ENCODE results near the gene ORM2. TPM values are rescaled to one million over a fixed set of nuclear protein-coding genes. Genes with fewer than 3 reads are reported as not detected.

The ORM2 gene
- total RNA-seq, 2 experiments from 2014 or later: not detected

- H3K27me3 Mint-ChIP-seq: no peaks in the 10 kb centered on the region
- DNase-seq: no peak
- peaks cover 93% of the 10 kb centered on the region for H3K4me1 Mint-ChIP-seq
- CTCF ChIA-PET: interaction anchor here (0.6 to 4.8 kb wide), 5 partner anchors 10 to 16 kb away, joined by 4 to 39 read pairs (median 7); partner anchors contain the start of gene AKNA
- no peak overlapping the region for H3K4me3 Mint-ChIP-seq
- no peaks in the 10 kb centered on the region for H3K9me3 Mint-ChIP-seq
- POLR2A ChIA-PET: no interaction called here
- H3K27ac Mint-ChIP-seq: peak overlapping the region; percentile 61
- peaks cover 90% of the 10 kb centered on the region for H3K36me3 Mint-ChIP-seq (ENCODE audit: low read depth)
Measured at GRCh38 chr9:114369216-114370130, 39.8 kb downstream of the ORM2 start.

DNA sequence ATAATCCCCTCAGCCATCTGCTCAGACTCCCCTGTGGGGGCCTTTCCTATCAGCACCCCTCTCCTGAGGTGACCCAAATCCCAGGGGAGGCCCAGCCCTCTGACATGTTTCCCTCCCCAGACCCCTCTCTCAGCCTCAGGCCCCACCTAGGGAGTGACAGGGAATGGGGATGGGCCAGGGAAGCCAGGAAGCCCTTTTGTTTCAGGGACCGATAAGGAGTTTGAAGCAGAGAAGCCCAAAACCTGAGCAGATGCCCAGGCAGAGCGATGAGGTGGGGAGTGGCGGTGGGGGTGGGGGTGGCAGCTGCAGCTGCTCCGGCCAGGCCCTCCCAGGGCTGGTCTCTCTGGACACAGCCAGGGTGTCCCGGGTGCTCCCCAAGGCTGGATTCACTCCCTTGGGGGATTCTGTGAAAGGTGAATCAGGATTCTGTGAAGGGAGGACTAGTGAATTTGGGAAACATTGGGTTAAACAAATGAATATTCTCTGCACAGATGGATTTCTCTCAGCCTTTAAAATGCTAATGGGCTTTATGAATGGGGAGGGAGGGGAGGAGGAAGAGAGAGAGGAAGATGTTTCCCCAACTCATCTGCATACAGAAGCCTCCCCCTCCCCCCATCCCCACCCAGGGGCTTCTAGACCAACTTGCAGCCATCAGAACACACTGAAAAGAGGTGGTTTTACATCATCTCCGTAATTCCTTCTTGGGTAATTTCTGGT, 40.7 kb downstream of the ORM2 start:
- Mint-ChIP-seq H3K9me3 (no peaks in the 10 kb centered on the region), H3K27ac (peak overlapping the region; percentile 79), H3K4me3 (no peak overlapping the region), H3K4me1 (peaks cover 94% of the 10 kb centered on the region), H3K36me3 (ENCODE audit: low read depth) (peaks cover 91% of the 10 kb centered on the region), H3K27me3 (no peaks in the 10 kb centered on the region)
- CTCF ChIA-PET: interaction anchor here (4.8 kb wide), 1 partner anchor 16 kb away, joined by 39 read pairs; the partner anchor contains the start of gene AKNA
- POLR2A ChIA-PET: no interaction called here
- DNase-seq: no peak

DNA sequence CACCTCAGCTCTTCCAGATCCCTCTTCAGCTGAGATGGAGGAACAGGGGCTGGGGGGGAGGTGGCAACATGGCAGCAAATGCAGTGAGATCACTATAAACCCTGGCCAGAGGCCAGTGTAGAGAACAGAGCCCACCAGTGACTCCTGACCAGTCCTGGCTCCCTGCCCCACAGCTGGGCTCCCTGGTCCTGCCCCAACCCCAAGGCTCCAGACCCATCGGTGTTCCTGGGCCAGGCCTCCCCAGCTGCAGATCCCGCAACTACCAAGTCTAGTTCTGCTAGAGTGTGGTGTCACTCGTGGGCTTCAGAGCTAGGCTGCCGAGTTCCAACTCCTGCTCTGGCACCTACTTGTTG, 41.3 kb downstream of the ORM2 start:
- Mint-ChIP-seq H3K36me3 (ENCODE audit: low read depth) (peaks cover 91% of the 10 kb centered on the region), H3K4me3 (peak overlapping the region; percentile 72), H3K27ac (peak overlapping the region; percentile 89), H3K4me1 (peaks cover 94% of the 10 kb centered on the region), H3K9me3 (no peaks in the 10 kb centered on the region), H3K27me3 (no peaks in the 10 kb centered on the region)
- DNase-seq: no peak
- POLR2A ChIA-PET: no interaction called here
- CTCF ChIA-PET: interaction anchor here (1.2 to 4.8 kb wide), 2 partner anchors 15 to 25 kb away, joined by 4 to 39 read pairs; partner anchors contain the start of gene AKNA

DNA sequence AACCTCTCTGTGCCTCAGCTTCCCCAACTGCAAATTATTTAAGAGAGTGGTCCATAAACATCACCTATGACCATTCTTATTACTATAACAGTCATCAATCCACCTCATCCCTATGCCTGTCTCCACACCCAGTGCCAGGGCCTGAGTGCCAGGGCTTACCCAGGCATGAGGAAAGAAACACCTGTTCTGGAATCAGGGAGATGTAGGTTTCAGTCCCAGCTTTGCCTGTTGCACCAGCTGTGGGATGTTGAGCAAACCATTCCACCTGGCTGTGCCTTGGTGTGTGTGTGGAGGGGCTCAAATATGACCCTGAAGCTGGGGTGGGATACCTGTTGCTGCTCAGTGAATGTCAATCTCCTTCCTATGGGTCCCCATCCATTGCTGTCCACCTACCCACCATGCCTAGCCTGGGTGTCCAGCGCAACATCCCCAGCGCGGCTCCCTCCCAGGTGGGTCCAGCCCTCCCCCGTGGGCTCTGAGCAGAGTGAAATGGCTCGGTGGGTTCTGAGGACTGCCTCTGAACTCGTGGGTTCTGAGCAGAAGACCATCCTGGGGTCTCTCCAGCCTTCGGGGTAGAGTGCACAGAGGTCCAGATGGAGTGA, 41.8 kb downstream of the ORM2 start:
- ChIA-PET POLR2A (interaction anchor here (0.7 to 1.0 kb wide), 3 partner anchors 12 to 25 kb away, joined by 3 read pairs; partner anchors contain the start of gene AKNA), CTCF (interaction anchor here (1.2 to 4.8 kb wide), 2 partner anchors 15 to 25 kb away, joined by 4 to 39 read pairs; partner anchors contain the start of gene AKNA)
- peaks cover 88% of the 10 kb centered on the region for H3K36me3 Mint-ChIP-seq (ENCODE audit: low read depth)
- peak overlapping the region; percentile 89 for H3K27ac Mint-ChIP-seq
- H3K4me1 Mint-ChIP-seq: peaks cover 91% of the 10 kb centered on the region
- H3K27me3 Mint-ChIP-seq: no peaks in the 10 kb centered on the region
- H3K4me3 Mint-ChIP-seq: peak overlapping the region; percentile 72
- DNase-seq: no peak
- no peaks in the 10 kb centered on the region for H3K9me3 Mint-ChIP-seq

GRCh38 chr9:114371973-114372917, 42.6 kb downstream of the ORM2 start:
- Mint-ChIP-seq H3K4me3 (peak overlapping the region; percentile 72), H3K27me3 (no peaks in the 10 kb centered on the region), H3K4me1 (peaks cover 91% of the 10 kb centered on the region), H3K9me3 (no peaks in the 10 kb centered on the region), H3K27ac (peak overlapping the region; percentile 89), H3K36me3 (ENCODE audit: low read depth) (peaks cover 88% of the 10 kb centered on the region)
- peak; percentile 70 for DNase-seq
- ChIA-PET POLR2A (interaction anchor here (0.7 to 1.0 kb wide), 6 partner anchors 12 to 26 kb away, joined by 3 to 7 read pairs (median 3); partner anchors contain the start of gene AKNA), CTCF (interaction anchor here (0.5 to 4.8 kb wide), 3 partner anchors 14 to 24 kb away, joined by 3 to 39 read pairs (median 4); partner anchors contain the start of gene AKNA)

DNA sequence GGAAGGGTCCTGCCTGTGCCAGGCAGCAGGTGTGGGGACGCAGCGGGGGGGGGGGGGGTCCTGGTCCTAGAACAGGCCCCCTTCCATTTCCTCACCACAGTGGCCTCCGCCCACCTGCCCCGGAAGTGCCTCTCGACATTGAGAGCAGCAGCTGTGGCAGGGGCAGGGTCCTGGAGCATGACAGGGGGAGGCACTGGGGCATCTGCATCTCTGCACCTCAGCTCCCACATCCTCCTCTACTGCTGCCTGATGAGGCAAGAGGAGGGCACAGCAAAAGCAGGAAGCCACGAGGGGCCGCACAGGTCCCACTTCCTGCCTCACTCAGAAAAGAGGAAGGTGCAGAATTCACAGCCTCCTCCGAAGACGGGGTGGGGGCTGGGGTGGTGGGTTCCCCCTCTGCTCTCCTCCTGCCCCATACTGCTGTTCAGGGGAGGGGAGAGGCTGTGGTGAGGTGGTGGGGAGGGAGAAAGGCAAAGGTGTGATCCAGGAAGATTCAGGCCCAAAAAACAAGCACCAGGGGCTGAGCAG, 43.3 kb downstream of the ORM2 start:
- Mint-ChIP-seq H3K27ac (peak overlapping the region; percentile 89), H3K36me3 (ENCODE audit: low read depth) (peaks cover 88% of the 10 kb centered on the region), H3K9me3 (no peaks in the 10 kb centered on the region), H3K4me1 (peaks cover 91% of the 10 kb centered on the region), H3K4me3 (peak overlapping the region; percentile 72), H3K27me3 (no peaks in the 10 kb centered on the region)
- peak; percentile 92 for DNase-seq
- ChIA-PET POLR2A (interaction anchor here (1.0 kb wide), 3 partner anchors 11 to 25 kb away, joined by 3 to 7 read pairs (median 3); no protein-coding TSS in a partner anchor), CTCF (interaction anchor here (0.7 to 4.8 kb wide), 3 partner anchors 13 to 33 kb away, joined by 3 to 39 read pairs (median 4); partner anchors contain the start of gene AKNA)

GRCh38 chr9:114373960-114374730, 44.5 kb downstream of the ORM2 start:
- ChIA-PET POLR2A (interaction anchor here (1.4 kb wide), 1 partner anchor 13 kb away, joined by 3 read pairs; no protein-coding TSS in a partner anchor), CTCF (interaction anchor here (1.0 to 4.8 kb wide), 2 partner anchors 12 to 31 kb away, joined by 4 to 39 read pairs; partner anchors contain the start of gene AKNA)
- Mint-ChIP-seq H3K27ac (peak overlapping the region; percentile 89), H3K36me3 (ENCODE audit: low read depth) (peaks cover 90% of the 10 kb centered on the region), H3K9me3 (no peaks in the 10 kb centered on the region), H3K4me1 (peaks cover 94% of the 10 kb centered on the region), H3K27me3 (no peaks in the 10 kb centered on the region), H3K4me3 (peak overlapping the region; percentile 37)
- no peak for DNase-seq

DNA sequence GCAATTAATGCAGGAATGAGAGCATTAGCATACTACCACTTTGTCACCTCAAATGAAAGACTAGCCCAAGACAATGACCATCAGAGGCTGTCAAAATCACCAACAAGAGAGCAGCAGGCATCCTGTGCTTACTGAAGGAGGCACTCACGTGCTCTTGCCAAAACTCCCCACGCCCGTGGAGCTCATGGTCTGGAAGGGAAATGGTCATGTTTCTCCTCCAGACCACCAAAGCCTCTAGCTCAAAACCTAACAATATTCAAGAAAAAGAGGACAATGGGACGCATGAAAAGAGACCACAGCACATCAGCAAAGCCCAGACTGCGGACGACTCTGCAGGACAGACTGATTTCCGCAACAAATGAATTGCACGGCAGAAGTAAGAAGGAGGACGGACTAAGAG, 45.3 kb downstream of the ORM2 start:
- H3K9me3 Mint-ChIP-seq: no peaks in the 10 kb centered on the region
- ChIA-PET CTCF (no interaction called here), POLR2A (interaction anchor here (1.4 kb wide), 1 partner anchor 12 kb away, joined by 3 read pairs; no protein-coding TSS in a partner anchor)
- peak overlapping the region; percentile 89 for H3K27ac Mint-ChIP-seq
- H3K27me3 Mint-ChIP-seq: no peaks in the 10 kb centered on the region
- H3K4me1 Mint-ChIP-seq: peaks cover 94% of the 10 kb centered on the region
- H3K4me3 Mint-ChIP-seq: no peak overlapping the region
- H3K36me3 Mint-ChIP-seq (ENCODE audit: low read depth): peaks cover 90% of the 10 kb centered on the region
- no peak for DNase-seq

GRCh38 chr9:114375386-114376175, 45.9 kb downstream of the ORM2 start:
- Mint-ChIP-seq H3K36me3 (ENCODE audit: low read depth) (peaks cover 89% of the 10 kb centered on the region), H3K27me3 (no peaks in the 10 kb centered on the region), H3K4me3 (peak overlapping the region; percentile 52), H3K9me3 (no peaks in the 10 kb centered on the region), H3K27ac (peak overlapping the region; percentile 89), H3K4me1 (peaks cover 92% of the 10 kb centered on the region)
- DNase-seq: no peak
- CTCF ChIA-PET: interaction anchor here (1.7 to 2.1 kb wide), 2 partner anchors 10 to 15 kb away, joined by 7 to 9 read pairs; no protein-coding TSS in a partner anchor
- POLR2A ChIA-PET: no interaction called here

All from activated CD4-positive, alpha-beta T cell treated with anti-CD3 and anti-CD28 coated beads, Interleukin-2, amount 10 ng/mL, durations not matched to agents 7 days and 5 days (primary cell).